Stimulated activated CD4-positive, alpha-beta T cell treated with anti-CD3 and anti-CD28 coated beads, Interleukin-1b, Interleukin-23, amount 100 ng/mL, for 48 hours (primary cell): ENCODE results near the gene PRRC1.
"Not testable (repeated sequence)": the region's sequence is repeated elsewhere in the genome, so short reads cannot be mapped to it uniquely, and the experiment has no call there.

Source experiments
- DNase-seq: peaks from one replicate; pipeline ENCODE4 v3.0.0-alpha.2; 2020

The PRRC1 gene

DNA sequence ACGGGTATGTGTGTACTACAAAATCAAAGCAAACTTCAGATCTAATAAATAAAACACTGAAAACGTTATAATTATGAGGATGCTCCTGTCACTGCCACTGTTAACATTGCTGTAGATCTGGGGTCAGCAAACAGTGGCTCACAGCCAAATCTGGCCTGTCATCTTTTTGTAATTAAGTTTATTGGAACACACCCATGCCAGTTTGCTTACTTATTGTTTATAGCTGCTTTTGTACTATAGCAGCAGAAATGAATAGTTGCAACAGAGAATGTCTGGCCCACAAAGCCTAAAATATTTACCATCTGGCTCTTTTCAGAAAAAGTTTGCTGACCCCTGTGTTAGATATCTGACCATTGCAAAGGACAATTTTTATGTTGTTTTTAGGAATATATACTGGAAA is 32.1 kb downstream of the PRRC1 start:
- no peak for DNase-seq

DNA sequence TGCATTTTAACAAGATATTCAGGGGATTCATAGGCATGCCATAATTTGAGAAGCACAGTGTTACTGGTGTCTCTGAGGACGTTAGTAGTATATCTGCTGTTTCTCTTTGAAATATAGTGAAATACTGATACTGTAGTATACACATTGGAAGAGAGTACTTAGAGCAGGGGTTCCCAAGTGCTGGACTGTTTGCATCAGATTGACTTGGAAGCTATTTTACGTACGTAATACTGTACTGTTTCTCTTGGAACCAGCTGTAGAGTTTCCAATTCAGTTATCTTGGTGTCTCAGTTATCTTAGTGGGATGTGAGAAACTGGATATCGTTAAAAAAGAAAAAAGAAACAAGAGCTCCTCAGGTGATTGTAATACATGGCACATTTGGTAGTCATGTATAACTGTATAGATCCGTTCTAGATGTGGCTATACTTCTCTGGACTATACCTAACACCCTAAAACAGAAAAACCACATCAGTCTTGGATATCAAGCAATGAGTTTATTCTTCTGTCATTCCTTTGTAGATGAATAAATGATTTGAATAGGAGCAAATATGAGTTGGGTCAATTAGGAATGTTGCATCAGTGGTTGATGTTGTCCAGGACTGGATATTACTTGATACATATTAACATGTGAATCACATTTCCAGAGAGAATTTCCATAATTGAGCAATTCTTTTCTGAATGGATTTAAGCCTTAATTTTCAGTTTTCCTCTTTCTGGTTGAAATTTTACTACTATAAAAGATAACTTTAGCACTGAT is 33.4 kb downstream of the PRRC1 start:
- DNase-seq = no peak

DNA sequence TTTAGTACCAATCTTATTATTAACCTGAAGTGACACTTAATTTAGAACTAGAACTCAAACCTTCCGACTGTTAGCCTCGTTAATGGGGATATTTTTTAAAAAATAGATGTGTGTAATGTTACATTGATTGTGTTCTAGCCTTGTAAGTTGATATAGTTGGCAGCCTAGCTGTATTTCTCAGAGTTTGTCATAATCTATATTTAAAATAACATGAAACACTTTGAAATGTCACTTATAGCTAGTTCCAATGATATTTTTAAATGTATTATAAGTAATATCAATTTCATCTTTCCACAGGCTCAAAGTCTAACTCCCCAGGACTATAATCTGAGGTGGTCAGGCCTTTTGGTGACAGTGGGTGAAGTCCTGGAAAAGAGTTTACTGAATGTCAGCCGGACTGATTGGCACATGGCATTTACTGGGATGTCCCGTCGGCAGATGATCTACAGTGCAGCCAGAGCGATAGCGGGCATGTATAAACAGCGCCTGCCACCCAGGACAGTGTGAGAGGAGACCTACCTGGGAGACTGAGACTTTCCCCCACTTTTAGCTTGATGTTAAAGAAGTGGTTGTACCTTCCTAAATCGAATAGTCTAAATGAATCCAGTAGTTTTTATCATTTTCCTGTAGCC is 34.1 kb downstream of the PRRC1 start:
- no peak for DNase-seq

DNA sequence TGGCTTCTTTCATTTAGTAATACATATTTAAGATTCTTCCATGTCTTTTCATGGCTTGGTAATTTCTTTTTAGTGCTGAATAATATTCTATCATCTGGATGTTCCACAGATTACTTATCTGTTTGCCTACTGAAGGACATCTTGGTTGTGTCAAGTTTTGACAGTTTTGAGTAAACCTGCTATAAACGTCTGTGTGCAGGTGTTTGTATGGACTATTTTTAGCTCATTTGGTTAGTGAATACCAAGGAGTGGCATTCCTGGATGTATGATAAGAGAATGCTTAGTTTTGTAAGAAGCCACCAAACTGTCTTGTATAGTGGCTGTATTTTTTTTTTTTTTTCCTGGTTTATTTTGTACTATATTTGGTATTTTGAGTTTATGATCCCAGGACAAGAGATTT is 38.4 kb downstream of the PRRC1 start:
- no peak for DNase-seq

DNA sequence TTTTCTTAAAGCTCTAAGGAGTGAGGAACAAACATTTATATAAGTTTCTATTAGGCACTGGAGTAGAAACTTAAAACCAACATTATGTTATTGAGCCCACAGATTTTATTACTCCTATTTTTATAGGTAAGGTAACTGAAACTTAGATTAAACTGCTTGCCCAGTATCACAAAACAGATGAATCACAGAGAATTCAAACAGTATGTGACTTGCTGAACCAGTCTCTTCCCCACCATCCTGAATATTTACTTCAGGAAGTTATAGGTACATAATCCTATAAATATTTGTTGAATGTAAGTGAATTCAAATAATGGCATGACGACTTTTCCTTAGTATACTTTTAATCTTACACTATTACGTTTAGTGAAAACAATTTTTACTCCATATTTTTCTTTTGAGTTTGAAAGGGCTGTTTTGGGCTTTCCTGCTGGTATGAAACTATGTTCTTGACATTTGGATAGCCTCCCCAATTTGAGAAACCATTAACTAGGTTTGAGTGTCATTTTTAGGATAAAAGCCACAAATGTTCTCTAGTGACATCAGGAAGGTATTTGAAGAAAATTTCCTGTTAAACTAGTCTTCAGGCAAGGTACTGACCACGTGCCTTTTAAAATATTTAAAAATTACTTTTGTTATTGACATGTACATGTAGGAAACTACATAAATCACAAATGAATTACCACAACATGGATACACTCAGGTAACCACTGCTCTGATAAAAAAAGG is 39.3 kb downstream of the PRRC1 start:
- no peak for DNase-seq

DNA sequence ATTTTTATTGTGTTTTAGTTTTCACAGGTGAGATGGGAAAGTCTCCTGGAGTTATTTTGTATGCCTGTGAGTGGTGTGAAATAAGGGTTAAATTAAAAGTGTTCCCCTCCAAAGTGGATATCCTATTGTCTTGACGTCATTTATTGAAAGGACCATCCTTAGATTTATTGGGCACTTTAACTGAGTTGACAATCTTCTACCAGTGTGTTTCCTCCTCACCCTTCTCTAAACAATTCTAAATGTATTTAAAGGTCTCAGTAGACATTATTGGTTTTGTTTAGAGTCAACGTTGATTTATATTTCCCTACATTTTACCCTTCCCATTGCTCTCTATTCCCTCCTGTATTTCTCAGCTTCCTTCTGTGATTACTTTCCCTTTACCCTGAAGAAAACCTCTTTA is 40.8 kb downstream of the PRRC1 start:
- no peak for DNase-seq

DNA sequence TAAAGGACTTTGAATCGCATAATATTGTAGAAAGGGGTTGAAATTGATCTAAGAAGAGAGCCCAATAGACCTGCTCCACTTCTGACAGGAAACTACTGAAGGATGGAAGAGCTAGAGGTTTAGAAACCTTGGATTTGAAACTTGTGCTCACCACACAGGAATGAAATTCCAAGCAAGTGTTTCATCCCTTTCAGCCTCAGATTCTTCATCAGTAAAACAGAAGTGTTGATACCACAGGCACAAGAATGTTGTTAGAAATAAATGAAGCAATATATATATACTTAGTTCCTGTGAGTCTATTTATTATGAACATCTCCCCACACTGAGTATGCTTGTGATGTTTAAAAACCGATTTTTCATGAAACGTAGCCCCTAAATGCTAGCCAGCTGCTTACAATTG is 43.8 kb downstream of the PRRC1 start:
- no peak for DNase-seq

DNA sequence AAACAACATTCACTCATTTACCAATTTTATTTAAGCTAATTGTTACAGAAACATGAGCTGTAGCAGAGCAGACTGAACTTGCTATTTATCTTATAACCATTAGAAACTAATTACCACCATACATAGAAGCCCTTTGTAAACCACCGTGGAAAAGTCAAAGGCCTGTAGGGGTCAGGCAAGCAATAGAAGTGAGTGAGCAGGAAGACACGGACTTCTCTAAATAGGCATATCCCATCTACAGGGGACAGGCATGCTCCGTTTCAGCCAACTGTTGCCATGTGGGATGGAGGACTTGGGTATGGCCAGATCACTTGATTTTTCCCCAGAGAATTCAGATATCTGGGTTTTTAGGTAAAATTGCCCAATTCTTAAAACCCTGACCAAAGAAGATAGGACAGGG is 44.8 kb downstream of the PRRC1 start:
- DNase-seq = no peak

DNA sequence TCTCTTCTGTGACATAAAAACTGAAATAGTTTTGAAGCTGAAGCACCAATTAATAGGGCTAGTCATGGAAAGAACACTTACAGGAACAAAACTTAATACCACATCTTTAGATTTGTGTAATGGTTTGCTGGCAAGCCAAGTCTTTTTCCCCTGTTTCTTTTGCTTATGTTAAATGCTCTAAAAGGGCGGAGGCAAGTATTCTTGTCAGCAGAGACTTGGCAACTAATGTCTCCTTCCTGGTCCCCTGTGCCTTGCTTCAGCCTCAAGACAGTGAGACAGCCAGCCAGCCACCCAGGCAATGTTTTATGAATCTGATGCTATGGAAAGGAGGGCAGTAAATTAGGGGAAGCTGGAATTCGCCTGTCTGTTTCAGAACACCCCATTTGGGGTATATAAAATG is 45.7 kb downstream of the PRRC1 start:
- DNase-seq = no peak

DNA sequence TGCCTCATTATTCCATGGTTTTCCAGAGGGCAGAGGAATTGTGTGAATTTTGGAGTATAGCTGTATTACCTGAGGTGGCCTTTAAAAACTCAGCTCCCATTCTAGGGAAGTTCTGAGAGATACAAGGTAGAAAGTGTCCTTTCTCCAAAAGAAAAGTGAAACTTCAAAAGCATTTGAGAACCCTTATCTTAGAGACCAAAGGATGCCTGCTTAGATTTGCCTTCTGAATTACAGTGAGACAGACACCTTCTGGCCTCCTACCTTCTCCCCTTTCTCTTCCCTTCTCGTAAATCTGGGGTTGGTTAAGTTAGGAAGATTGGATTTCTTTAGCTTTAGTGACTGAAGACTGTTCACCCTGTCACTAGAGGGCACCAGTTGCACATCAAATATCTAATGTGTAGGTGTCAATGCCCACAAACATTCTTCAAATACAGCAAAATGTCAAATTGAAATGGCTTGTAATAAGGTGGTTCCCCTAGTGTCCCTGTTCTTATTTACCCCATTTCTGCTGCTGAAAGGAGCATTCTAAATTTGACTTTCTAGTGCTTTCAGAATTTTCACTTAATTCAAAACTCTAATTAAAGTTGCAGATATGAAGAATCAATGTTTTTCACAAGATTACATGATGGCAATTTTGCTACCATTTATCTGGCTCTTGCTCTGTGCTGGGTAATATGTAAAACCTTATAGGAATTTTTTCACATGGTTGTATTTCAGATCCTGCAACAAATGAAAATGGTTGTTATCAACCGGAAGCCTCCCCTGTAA is 46.7 kb downstream of the PRRC1 start:
- peak; percentile 27 for DNase-seq

DNA sequence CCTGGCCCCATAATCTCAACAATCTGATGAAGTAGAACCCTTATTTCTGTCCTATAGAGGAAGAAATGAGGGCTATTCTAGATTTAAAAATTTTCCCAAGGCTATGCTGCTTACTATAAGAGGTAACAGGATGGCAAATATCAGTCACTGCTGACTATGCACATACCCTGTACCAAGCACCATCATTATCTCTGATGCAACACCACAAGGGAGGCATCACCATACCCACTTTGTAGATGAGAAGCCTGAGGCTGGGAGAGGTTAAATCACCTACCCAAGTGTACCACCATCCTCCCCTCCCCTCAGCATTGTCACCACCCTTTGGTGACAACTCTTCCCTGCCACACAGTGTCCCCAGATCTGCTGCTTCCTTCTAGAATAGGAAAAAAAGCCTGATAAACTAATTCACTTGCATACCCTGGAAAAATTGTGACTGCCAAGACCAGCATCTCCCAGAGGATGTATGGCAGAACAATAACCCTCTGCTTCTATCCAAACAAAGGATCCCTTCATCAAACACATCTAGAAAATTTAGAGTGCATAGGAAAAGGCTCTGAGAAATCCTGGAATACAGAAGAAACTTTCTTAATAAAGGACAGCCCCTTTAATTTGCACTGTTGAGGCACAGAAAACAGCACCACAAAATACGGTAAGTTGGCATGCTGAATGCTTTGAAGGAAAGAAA is 48.3 kb downstream of the PRRC1 start:
- DNase-seq = no peak

DNA sequence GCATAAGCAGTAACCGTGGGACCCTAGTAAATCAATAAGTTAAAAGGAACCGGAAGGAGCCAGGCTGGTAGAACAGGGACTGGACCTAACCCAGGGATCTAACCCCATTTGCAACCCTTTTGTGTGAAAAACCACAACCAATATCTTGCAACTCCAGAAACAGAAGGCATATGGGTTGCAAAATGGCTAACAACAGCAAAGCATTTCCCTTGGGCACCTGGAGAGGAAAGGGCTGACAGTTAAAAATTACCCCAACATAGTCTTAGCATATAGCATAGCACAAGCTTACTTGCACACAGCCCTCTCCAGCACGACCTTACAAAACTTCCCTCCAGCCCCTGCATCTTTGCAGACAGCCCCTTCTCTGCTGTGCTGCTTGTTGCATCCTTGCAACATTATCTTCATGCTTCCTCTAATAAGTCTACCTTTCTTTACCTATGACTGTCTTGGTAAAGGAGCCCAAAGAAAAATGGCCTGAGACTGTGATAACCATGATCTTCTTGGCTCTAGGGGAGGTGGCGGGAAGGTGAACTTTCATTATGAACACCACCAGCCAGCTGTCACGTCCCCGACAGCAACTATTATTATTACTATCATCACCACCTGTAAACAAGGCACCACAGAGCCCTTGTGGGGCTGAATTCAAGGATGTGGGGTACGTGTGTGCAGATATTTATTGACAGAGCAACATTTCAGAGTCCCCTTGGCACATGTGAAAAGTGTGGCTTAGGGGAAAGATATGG is 49.8 kb downstream of the PRRC1 start:
- no peak for DNase-seq

DNA sequence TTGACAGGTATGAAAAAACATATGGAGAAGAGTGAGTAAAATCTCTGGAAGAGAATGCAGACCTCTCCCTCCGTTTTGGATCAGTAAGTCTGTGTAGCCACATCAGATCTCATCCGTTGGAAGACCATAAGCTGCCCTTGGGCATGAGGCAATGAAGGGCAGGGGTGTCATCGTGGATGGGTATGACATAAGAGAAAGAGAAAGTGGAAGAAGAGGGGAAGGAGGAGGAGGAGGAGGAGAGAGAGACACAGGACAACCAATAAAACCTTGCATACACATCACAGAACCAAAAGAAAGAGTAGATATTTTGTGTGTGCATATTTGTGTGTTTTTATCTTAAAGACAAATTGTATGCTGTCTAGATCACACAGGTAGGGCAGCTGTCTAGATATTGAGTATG is 50.7 kb downstream of the PRRC1 start:
- DNase-seq = no peak

DNA sequence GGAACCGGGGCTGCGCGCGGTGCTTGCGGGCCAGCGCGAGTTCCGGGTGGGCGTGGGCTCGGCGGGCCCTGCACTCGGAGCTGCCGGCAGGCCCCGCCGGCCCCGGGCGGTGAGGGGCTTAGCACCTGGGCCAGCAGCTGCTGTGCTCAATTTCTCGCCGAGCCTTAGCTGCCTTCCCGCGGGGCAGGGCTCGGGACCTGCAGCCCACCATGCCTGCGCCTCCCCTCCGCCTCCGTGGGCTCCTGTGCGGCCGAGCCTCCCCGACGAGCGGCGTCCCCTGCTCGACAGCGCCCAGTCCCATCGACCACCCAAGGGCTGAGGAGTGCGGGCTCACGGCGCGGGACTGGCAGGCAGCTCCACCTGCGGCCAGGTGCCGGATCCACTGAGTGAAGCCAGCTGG is 52.0 kb downstream of the PRRC1 start:
- not testable (repeated sequence) for DNase-seq

DNA sequence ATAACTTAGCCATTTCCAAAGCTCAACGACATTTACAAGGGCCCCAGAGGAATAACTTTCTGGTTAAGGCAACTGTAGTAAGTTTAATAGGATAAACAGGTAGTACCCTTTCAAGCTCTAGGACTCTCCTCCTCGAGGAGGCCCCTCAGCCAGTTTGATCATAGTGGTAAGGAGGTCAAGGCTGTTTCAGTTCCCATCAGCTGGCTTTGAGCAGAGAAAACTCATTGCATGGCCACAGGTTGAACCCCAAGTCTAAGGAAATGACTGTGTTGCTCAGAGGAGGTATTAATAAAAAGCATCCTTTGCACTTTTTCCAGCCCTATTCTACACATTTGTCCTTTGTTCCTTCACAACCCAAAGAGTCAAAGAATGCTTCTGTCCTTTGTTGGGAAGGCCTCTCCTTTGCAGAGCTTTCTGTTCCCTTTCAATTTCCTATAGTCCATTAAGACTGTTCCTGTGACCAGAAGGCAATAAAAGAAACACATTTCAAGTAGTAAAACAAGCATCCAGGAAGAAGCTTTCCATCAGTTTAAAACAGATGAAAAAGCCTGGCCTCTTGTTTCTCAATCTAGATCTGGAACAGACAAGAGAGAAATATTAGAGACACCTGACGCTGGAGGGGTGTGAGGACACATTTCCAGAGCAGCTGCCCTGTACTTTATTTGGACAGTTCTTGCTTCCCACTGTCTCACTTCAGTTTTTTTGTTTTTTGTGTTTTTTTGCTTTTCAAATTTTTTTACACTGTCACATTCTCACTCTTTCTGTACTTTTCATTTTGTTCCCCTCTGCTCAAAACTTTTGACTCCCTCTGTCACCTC is 54.1 kb downstream of the PRRC1 start:
- DNase-seq = no peak

DNA sequence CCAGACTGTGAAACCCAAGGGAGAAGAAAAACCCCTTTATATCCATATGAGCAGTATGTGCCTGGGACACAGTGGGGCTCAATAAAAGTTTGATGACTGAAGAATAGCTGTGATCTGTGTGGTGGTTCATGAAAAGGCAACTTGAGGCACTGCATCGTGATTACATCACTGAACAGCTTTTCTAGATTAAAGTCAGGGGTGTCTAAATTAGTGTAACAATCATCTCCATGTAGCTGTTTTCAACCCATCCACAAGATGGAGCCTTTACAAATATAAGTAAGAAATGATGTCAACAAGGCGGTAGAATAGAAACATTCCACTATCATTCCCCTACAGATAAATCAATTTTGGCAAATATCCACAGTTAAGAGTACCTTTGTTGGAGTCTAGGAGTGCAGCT is 55.5 kb downstream of the PRRC1 start:
- DNase-seq = no peak

DNA sequence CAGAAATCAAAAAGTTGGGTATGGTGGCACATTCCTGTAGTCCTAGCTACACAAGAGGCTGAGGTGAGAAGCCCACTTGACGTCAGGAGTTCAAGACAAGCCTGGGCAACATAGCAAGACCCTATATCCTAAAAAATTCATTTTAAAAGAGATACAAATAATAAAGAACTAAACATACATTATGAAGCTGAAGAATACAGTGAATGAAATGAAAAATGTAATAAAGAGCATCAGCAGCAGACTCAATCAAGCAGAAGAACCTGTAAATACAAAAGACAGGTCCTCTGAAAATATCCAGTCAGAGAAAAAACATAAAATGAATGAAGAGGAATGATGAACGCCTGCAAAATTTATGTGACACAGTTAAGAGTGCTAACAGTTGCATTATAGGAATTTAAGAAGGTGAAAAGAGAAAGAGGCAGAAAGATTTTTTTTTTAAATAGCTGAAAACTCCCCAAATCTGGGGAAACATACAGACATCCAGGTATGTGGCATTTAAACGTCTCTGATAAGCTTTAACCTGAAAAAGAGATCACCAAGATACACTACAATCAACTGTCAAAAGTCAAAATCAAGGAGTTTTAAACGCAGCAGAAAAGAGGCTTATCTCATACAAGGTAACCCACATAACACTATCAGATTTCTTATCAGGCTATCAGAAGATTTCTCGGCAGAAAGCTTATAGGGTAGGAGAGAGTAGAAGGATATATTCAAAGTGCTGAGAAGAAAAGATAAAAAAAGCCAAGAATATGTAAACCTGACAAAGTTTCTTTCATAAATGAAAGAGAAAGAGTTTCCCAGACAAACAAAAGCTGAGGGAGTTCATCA is 57.6 kb downstream of the PRRC1 start:
- DNase-seq = no peak

DNA sequence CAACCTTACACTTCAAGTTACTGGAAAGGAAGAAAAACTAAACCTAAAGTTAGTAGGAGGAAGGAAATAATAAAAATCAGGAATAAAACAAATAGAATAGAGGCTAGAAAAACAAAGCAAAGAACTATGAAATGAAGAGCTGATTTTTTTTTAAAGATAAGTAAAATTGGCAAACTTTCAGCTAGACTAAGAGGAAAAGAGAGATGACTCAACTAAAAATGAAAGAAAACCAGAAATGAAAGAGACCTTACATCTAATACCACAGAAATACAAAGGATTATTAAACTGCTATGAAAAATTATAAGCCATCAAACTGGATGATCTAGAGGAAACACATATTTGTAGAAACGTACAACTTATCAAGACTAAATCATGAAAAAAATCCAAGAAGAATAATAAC is 60.0 kb downstream of the PRRC1 start:
- DNase-seq = no peak

DNA sequence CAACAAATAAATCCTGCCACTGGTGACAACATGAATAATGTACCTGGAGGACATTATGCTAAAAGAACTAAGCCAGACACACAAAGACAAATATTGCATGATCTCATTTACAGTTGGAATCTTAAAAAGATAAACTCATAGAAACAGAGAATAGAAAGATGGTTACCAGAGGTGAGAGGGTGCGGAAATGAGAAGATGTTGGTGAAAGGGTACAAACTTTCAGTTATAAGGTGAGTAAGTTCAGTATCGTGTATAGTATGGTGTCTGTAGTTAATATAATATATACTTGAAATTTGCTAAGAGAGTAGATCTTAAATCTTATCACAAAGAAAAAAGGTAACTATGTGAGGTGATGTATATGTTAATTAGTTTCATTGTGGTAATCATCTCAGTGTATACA is 63.3 kb downstream of the PRRC1 start:
- no peak for DNase-seq

DNA sequence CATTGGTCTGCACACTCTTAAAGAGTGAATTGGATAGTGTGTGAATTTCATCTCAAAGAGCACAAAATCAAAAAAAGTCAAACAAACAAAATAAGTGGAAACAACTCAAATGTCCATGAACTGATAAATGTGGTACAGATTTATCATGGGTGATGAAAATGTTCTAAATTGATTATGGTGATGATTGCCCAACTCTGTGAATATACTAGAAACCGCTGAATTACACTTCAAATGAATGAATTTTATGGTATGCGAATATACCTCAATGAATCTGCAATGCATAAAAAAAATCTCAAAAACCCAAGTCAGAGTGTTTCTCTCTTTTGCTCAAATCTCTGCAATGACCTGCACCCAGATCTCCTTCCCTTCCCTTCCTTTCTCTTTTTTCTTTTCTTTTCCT is 64.0 kb downstream of the PRRC1 start:
- no peak for DNase-seq
